MV-4-11 (cell line): ENCODE results near the gene BAZ2B.
"Not testable (repeated sequence)": the region's sequence is repeated elsewhere in the genome, so short reads cannot be mapped to it uniquely, and the experiment has no call there.

ENCODE experiments used
- DNase-seq: peaks from one replicate; lab custom pipeline; 2025; lab: John Stamatoyannopoulos, UW

BAZ2B gene, protein sequence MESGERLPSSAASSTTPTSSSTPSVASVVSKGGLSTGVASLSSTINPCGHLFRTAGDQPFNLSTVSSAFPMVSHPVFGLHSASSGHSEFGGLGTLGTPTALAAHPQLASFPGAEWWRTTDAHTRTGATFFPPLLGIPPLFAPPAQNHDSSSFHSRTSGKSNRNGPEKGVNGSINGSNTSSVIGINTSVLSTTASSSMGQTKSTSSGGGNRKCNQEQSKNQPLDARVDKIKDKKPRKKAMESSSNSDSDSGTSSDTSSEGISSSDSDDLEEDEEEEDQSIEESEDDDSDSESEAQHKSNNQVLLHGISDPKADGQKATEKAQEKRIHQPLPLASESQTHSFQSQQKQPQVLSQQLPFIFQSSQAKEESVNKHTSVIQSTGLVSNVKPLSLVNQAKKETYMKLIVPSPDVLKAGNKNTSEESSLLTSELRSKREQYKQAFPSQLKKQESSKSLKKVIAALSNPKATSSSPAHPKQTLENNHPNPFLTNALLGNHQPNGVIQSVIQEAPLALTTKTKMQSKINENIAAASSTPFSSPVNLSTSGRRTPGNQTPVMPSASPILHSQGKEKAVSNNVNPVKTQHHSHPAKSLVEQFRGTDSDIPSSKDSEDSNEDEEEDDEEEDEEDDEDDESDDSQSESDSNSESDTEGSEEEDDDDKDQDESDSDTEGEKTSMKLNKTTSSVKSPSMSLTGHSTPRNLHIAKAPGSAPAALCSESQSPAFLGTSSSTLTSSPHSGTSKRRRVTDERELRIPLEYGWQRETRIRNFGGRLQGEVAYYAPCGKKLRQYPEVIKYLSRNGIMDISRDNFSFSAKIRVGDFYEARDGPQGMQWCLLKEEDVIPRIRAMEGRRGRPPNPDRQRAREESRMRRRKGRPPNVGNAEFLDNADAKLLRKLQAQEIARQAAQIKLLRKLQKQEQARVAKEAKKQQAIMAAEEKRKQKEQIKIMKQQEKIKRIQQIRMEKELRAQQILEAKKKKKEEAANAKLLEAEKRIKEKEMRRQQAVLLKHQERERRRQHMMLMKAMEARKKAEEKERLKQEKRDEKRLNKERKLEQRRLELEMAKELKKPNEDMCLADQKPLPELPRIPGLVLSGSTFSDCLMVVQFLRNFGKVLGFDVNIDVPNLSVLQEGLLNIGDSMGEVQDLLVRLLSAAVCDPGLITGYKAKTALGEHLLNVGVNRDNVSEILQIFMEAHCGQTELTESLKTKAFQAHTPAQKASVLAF (N-terminal part only)

GRCh38 chr2:159616286-159616701 lies at the start of gene BAZ2B:
Gene BAZ2B, minus strand, starts transcription at chr2:159616548. Its CDS starts 137,829 bp downstream, at chr2:159478719.
- peak; percentile 58 for DNase-seq

DNA sequence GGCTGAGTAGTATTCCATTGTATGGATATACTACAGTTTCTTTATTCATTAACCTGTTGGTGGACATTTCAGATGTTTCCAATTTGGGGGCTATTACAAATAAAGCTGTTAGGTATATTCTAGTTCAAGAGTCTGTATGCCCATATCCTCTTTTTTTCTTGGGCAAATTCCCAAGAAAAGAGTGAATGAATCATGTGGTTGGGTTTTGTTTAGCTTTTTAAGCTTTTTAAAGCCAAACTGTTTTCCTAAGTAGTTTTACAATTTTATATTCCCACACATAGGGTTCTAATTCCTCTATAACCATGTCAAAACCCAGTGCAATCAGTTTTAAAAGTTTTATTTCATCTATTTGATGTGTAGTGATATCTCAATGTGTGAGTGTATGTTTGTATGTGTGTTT lies 44.9 kb upstream of the BAZ2B start:
- peak; percentile 47 for DNase-seq

- DNase-seq = peak; percentile 94
Observed at GRCh38 chr2:159658881-159659873, 42.8 kb upstream of the BAZ2B start.

DNA sequence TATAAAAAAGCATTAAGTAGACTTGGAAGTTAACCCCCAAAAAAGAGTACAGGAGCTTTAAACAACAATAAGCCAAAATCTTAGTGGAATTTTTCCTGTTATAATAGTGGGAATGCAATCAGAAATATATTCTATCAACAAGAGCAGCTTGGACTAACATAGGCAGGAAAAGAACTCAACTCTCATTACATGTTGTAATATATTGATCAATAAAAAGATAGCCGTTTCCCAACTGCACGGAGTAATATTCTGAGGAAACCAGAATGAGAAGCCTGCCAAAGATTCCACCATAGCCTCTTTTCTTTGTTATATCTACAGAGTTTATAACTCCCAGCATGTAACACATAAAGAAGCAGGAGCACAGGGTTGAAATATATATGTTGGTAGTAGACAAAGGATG lies 37.6 kb upstream of the BAZ2B start:
- DNase-seq = no peak

GRCh38 chr2:159651884-159652283 lies 35.5 kb upstream of the BAZ2B start:
- DNase-seq = no peak

DNA sequence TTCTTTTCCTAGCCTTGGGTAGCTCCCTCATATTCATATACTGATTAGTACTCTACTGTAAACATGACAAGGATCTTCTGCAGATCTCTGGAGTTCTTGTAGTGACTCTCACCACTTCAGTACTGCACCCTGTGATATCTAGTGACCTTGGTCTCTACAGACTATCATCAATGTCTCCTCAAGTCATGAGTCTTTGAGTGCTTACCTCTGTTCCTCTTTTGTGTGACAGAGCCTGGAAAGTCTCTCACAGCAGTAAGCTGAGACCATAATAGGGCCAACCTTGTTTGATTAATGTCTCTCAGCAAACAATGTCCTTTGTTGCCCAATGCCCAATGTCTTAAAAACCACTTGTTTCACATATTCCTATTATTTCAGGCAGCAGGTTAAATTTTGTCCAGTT lies 34.2 kb upstream of the BAZ2B start:
- DNase-seq = peak; percentile 64

- DNase-seq = no peak
Observed at GRCh38 chr2:159648643-159649042, 32.3 kb upstream of the BAZ2B start.

GRCh38 chr2:159647667-159648066 lies 31.3 kb upstream of the BAZ2B start:
- DNase-seq = no peak

DNA sequence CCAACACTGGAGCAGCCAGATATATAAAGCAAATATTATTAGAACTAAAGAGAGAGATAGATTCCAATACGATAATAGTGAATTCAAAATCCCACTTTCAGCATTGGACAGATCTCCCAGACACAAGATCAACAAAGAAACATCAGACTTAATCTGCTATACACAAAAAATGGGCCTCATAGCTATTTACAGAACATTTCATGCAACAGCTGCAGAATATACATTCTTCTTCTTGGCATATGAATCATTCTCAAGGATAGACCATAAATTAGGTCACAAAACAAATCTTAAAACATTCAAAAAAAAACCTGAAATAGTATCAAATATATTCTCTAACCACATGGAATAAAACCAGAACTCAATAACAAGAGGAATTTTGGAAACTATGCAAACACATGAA lies 23.8 kb upstream of the BAZ2B start:
- no peak for DNase-seq

- DNase-seq = no peak
Observed at GRCh38 chr2:159639712-159640111, 23.4 kb upstream of the BAZ2B start.

DNA sequence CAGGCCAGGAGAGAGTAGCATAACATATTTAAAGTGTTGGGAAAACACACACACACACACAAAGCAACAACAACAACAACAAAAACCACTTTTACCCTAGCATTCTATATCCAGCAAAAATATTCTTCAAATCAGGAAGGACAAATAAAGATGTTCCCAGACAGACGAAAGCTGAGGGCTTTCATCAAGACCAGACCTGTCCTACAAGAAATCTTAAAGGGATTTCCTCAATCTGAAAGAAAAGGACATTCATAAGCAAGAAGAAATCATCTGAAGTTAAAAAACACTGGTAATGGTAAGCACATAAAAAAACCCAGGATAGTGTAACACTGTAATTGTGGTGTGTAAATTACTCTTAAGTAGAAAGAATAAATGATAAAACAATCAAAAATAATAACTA lies 22.7 kb upstream of the BAZ2B start:
- no peak for DNase-seq

DNA sequence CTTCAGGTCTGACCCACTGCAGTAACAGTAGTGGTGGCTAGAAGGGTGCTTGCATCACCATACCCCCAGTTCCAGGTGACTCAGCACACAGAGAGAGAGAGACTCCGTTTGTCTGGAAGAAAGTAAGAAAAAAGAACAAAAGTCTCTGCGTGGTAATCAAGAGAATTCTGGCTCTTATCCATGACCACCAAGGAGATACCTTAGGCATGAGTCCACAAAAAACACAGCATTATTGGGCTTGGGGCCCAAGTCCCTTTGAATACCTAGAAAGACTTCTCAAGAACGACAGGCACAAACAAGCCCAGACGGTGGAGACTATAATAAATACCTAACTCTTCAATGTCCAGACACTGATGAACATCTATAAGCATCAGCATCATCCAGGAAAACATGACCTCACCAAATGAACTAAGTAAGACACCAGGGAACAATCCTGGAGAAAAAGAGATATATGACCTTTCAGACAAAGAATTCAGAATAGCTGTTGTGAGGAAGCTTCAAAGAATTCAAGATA lies 21.7 kb upstream of the BAZ2B start:
- DNase-seq = no peak

- DNase-seq = peak; percentile 69
Observed at GRCh38 chr2:159637240-159637639, 20.9 kb upstream of the BAZ2B start.

- peak; percentile 86 for DNase-seq
Observed at GRCh38 chr2:159635006-159635789, 18.9 kb upstream of the BAZ2B start.

DNA sequence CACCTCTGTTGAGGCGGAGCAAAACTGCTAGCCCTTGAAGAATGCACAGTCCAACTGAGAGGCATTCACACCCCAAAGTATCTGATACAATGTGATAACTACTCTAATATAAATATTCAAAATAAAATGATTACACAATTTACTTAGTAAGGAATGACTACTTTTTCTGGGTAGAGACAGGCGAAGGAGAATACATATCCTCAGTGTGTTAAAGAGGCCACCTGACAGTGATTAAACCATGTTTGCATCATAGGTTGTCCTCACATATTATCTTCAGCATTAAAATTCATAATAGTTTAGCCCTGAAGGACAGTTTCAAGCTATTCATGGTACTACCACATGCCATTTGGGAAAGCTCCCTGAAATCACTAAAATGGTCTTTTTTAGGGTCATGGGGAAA lies 16.9 kb upstream of the BAZ2B start:
- DNase-seq = peak; percentile 43

DNA sequence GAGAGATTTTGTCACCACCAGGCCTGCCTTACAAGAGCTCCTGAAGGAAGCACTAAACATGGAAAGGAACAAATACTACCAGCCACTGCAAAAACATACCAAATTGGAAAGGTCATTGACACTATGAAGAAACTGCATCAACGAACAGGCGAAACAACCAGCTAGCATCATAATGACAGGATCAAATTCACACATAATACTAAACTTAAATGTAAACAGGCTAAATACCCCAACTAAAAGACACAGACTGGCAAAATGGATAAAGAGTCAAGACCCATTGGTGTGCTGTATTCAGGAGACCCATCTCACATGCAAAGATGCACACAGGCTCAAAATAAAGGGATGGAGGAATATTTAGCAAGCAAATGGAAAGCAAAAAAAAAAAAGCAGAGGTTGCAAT lies 9.3 kb upstream of the BAZ2B start:
- not testable (repeated sequence) for DNase-seq

DNA sequence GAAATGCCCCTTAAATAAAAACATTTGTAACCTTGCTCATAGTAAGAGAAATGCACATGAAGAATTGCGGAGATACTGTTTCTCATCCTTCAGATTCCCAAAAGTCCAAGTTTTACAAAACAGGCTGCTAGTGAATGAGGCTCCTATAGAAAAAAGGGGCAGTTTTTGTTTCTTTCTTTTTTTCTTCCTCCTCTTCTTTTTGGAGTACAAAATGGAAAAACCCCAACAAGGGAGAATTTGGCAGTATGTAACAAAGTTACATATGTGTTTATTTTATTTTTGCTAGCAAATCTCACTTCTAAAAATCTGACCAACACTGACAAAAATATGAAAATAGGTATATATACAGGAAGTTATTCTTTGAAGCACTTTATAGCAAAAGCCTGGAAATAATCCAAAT lies 7.1 kb upstream of the BAZ2B start:
- DNase-seq = no peak

DNA sequence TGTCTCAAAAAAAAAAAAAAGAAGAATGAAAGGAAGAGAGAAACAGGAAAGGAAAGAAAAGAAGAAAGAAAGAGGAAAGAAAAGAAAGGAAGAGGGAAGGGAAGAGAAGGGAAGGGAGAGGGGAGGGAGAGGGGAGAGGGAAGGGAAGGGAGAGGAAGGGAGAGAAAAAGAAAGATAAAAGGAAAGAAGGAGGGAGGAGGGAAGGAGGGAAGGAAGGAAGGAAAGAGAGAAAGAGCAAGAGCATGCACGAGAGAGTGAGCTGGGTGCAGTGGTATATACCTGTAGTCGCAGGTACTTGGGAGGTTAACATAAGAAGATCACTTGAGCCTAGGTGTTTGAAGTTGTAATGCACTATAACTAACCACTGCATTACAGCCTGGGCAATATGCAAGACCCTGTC lies 6.6 kb upstream of the BAZ2B start:
- DNase-seq = no peak

DNA sequence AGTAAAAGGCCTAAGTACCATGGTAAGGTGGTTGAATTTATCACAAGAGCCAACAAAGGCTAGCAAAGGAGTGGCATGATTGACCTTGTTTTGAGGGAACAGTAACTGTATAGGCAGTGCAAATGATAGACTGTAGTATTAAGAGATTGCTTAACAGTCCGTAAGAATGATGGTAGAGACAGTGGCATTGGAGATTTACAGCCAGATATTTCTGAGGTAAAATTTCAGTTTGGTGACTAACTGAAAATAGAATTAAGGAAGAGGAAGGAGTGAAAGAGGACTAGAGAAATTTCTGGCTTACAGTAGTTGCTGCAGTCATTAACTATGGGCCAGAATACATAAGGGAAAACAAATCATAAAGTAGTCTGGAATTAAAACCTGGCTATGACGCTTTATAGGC lies 4.4 kb upstream of the BAZ2B start:
- DNase-seq = peak; percentile 98

DNA sequence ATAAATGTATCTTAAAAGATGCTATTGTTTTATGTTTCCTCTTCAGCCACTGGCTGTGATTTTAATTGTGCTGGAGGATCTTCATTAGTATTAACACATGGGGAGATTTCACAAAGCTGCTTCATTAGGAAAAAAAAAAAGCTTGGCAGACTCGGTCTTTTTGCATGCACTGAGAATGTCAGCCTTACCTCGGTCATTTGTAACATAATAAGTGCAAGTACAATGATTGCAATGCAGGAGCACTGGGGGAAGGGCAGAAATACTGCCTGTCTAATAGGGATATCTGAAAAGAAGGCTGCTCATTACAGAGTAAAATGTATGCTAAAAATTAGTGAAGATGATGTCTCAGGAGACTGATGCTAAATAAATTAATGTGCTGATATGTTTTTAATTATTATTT lies 1.3 kb upstream of the BAZ2B start:
- peak; percentile 65 for DNase-seq
